ENCODE measurements around the gene TUT1.
"Not testable (repeated sequence)": the region's sequence is repeated elsewhere in the genome, so short reads cannot be mapped to it uniquely, and the experiment has no call there.

TUT1 gene, protein sequence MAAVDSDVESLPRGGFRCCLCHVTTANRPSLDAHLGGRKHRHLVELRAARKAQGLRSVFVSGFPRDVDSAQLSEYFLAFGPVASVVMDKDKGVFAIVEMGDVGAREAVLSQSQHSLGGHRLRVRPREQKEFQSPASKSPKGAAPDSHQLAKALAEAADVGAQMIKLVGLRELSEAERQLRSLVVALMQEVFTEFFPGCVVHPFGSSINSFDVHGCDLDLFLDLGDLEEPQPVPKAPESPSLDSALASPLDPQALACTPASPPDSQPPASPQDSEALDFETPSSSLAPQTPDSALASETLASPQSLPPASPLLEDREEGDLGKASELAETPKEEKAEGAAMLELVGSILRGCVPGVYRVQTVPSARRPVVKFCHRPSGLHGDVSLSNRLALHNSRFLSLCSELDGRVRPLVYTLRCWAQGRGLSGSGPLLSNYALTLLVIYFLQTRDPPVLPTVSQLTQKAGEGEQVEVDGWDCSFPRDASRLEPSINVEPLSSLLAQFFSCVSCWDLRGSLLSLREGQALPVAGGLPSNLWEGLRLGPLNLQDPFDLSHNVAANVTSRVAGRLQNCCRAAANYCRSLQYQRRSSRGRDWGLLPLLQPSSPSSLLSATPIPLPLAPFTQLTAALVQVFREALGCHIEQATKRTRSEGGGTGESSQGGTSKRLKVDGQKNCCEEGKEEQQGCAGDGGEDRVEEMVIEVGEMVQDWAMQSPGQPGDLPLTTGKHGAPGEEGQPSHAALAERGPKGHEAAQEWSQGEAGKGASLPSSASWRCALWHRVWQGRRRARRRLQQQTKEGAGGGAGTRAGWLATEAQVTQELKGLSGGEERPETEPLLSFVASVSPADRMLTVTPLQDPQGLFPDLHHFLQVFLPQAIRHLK

DNA sequence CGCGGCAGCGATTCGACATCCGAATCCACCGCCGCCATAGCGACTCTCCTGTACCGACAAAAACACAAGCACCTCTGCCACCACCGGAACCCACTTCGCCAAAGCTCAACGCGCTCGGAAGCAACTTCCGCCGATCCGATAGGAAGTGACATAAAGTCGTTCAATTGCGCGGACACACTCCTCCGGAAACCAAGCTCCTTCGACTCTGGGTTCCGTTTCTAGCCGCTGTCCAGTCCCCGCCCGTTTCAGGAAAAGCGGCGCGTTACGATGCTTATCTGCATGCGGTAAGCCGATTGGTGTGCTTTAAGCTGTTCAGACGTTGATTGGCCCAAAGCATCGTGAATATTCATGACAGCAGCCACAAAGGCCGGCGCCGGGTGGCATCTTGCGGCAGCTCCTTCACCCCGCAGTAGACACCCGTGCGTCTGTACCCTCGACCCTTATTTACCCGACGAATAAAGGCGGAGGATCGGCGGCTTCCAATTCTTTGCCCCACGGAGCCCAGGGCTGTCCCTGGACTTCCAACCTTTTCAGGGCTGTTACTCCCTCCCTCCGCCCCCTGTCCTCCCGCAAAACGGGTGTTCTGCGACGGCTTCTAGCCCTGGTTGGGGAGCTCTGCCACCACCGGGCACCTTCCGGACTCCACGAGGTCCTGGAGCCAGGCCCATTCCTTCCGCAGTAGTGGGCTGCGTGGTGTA, at the start of gene TUT1:
Gene TUT1, minus strand, starts transcription at position 76 of the 698 bp plus-strand sequence. Its CDS starts 38 bp downstream, at position 38.
- peak; percentile 98 to 99 for DNase-seq

DNA sequence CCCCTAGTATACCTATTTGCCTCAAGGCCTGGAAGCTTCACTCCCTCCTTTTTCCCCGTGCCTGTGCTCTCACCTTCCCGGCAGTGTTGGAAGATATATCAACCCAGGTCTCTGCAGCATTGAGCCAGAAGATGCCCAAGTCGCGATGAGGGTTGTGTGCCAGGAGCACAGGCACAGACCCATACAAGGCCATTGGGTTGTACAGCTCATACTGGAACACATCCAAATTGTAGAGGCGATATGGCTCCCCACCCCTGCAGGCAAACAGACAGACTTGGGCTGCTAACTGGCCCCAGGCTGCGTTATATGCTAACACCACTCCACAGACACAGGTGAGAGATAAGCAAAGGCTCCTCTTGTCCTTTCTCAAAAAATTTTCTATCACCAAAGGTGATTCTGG, 41.2 kb upstream of the TUT1 start:
- DNase-seq, result no peak

DNA sequence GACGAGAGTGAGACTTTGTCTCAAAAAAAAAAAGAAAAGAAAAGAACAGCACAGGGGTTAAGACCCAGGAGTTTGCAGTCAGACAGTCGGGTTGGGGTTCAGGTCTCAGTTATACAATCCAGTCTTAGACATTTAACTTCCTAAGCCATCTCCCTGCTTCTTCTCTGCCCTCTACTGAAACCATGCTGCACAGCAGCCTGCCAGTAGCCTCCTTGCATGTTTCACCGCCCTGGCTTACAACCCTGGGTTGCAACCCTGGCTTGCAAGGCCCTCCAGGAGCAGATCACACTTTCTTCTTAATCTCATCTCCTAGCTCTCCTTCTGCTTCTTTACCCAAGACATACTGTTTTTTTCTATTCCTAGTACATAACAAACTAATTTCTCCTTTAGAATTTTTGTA, 36.4 kb upstream of the TUT1 start:
- DNase-seq, result peak in 1 of 2 donors; percentile 29

DNA sequence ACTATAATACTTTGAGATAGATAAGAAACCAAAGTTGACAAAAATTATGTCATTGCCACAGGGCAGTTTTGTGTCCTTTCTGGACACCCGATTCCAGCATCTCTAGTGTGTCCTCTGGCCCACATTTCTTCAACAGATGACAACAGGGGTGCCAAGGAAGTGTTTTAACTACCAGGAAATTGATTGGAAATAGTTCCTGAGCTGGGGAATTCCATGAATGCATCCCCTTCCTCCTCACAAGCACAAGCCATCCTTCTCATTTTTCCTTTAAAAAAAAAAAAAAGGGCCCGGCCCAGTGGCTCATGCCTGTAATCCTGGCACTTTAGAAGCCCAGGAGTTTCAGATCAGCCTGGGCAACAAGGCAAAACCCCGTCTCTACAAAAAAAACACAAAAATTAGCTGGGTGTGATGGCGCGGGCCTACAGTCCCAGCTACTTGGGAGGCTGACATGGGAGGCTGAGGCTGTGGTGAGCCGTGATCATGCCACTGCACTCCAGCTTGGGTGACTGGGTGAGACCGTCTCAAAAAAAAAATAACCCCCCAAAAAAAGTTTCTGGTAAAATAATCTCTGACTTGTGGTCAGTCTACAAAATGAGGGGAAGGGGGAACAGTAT, 31.3 kb upstream of the TUT1 start:
- DNase-seq, result peak in 1 of 2 donors; percentile 22

DNA sequence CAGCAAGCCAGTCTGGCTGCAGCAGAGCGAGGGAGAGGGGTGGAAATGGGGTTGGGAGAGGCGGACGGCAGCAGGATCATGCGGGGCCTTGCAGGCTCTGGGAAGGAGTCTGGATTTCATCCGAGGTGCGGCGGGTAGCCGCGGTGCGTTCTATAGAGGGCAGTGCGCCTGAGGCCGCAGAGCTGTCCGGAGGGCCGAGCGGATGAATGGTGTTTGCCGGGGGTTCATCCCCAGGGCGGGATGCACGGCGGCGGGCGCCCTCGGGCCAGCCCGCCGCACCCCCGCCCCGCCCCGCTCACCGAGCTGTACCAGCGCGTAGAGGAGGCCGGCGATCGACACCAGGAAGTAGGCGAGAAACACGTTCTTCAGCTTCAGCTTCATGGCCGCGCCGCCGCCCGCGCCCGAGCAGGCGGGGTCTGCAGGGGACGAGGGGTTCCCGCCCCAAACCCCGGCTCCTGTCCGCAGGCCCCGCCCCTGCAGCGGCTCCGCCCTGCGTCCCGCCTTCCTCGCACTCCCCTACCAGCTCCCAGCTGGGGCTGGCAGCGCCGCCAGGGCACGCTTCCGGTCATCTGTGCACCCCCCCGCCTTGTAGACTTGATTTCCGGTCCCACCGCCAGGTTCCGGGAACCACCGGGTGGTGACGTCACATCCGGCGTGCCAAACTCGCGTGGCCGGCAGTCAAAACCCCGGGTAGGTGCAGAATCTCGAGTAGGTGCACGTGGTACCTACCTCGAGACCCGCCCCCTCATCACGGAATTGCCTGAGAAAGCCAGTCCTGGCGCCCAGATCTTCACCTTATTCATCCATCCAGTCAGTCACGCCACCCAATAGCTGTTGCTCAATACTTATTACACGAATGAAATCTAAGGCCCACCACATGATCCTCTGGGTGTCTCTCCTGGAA, 30.5 kb upstream of the TUT1 start, which contains the start of gene B3GAT3:
Gene B3GAT3, minus strand, starts transcription at position 420 of the 904 bp plus-strand sequence. Its CDS starts 39 bp downstream, at position 381.
- DNase-seq, result peak; percentile 98 to 99

DNA sequence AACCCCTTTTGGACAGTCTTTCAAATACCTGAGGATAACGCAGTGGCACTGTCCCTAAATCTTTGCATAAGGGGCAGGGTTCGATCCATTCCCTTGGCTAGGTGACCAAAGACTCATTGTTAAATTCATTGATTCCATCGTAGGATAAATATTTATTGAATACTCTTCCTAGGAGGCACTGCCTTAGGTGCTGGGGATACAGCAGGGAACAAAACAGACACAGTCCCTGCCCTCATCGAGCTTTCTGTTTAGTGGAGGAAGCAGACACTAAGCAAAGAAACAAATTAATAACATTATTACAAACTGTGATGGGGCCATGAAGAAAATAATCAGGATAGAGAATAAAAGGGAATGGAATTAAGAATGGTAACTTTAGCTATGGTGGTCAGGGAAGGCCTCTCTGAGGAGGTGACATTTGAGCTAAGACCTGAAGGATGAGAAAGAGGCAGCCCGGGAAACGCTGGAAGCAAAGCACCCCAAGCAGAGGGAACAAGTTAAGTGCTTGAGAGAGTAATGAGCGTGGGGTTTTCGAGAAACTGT, 29.8 kb upstream of the TUT1 start:
- DNase-seq, result no peak

DNA sequence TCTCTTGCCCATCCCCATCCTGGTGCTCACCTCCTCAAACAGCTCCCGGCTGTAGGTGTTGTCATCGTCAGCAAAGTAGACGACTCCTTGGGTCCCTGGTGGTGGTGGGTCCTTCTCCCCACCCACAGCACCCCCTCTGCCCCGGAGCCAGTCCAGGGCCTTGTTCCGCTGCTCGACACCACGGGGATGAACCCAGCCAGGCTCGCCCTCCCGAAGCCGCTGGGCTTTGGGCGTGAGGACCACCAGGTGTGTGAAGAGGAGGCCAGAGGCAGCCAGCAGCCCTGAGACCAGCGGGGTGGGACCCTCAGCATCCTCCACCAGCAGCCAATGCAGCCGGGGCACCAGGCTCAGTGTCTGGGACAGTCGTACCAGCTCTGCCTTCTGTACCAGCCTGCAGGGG, 25.6 kb upstream of the TUT1 start:
- not testable (repeated sequence) for DNase-seq

DNA sequence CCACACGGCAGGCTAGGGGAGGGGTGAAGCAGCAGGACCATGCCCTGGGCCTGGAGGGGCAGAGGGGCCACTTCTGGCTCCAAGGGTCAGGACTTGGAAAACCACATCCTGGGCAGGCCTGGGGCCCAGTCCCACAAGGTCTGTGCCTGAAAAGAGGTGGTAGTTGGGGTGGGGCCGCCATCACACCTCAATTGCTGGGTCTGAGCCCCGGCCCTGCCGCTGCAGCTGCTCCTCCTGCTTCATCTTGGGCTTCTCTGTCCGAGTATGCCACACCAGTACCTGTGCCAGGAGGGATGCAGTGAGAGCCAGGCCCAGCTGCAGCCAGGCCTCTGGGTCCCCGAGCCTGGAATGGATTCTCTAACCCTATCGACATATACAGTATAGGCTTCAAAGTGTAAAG, 24.2 kb upstream of the TUT1 start:
- DNase-seq, result no peak

DNA sequence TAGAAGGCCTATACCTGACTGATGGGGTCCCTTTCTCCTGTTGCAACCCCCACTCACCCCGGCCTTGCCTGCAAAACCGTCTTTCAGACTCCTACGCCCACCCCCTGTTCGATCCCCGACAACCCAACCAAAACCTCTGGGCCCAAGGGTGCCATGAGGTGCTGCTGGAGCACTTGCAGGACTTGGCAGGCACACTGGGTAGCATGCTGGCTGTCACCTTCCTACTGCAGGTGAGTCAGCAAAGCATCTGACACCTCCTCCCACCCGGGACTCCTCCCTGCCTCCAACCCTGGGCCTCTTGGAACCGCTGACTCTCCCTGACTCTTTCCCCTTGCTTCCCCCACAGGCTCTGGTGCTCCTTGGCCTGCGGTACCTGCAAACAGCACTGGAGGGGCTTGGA, 23.0 kb upstream of the TUT1 start:
- no peak for DNase-seq

DNA sequence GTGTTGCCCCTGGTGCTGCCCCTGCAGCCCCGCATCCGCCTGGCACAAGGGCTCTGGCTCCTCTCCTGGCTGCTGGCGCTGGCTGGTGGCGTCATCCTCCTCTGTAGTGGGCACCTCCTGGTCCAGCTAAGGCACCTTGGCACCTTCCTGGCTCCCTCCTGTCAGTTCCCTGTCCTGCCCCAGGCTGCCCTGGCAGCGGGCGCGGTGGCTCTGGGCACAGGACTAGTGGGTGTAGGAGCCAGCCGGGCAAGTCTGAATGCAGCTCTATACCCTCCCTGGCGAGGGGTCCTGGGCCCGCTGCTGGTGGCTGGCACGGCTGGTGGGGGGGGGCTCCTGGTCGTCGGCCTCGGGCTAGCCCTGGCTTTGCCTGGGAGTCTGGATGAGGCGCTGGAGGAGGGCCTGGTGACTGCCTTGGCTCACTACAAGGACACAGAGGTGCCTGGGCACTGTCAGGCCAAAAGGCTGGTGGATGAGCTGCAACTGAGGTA, 22.0 kb upstream of the TUT1 start:
- DNase-seq, result no peak

DNA sequence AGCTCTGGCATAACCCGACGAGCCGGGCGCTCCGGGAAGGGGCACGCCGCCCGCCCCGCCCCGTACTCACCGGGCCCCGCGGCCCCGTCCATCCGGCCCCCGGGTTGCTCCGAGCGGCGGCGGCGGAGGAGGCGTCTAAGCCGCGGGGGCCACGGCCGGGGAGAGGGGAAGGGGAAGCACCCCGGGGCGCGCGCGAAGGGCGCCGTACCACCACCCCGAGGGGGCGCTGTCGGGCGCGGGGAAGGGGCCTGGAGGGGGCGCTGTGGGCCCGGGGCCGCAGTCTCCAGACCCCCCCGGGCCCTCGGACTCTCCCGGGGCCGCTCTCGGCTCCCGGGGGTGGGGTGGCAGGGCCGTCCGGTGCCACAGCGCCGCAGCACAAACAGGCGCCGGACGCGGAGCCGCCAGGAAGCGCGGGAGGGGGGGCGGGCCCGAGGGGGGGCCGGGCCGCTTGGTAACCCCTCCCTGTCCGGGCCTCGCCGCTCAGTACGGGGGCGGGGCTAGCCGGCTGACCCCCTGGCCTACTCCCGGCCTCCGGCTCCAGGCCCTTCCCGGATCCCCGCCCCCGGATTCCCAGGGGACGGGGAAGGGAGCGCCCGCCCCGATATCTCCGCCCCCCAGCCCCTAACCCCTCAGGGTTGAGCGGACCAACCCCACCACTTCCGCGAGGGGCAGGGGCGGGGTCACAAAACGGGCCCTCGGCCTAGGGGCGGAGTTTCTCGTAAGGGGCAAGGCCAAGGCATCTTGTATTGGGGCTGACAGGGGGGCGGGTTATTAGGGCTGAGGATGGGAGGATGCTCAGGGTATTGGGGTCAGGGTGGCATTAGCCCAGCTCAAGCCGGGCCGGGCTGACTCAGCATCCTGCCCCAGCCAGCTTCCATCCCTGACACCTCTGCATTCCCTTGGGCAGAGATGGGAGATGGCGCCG, 21.3 kb upstream of the TUT1 start, which contains the start of the genes EML3 and ROM1:
Gene EML3, minus strand, starts transcription at position 410 of the 925 bp plus-strand sequence. Its CDS starts 318 bp downstream, at position 92.
Gene ROM1, plus strand, starts transcription at position 892 of the 925 bp plus-strand sequence. Its CDS starts 25 bp downstream, at position 917.
- peak; percentile 93 to 95 for DNase-seq

DNA sequence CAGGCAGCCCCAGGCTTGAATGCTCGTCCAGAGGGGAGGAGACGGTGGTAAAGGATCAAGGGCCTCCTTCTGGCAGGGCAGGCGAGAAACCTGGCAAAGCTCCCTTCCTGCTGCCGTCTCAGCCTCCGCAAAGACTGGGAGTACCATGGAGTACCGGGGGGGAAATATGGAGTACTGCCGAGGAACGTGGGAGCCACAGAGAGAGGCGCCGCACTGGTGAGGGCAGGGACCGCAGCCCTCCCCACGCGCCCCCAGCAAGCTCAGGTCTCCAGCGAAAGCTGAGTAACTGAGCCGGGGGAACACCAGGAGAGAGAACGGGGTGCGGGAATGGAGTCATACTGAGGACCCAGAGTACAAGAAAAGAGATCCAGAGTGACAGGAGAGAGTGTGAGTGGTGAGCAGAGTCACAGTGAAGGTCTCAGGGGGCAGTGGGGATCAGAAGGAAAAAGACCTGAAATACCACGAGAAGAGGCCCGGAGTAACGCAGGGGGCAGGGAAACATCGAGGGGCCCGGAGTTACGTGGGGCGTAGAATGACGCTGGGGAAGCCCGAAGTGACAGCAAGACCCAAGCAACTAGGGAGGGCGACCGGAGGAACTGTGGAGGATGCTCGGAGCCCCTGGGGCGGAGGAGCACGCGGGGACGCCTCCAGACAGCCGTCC, 20.5 kb upstream of the TUT1 start:
- peak in 1 of 2 donors; percentile 61 for DNase-seq

DNA sequence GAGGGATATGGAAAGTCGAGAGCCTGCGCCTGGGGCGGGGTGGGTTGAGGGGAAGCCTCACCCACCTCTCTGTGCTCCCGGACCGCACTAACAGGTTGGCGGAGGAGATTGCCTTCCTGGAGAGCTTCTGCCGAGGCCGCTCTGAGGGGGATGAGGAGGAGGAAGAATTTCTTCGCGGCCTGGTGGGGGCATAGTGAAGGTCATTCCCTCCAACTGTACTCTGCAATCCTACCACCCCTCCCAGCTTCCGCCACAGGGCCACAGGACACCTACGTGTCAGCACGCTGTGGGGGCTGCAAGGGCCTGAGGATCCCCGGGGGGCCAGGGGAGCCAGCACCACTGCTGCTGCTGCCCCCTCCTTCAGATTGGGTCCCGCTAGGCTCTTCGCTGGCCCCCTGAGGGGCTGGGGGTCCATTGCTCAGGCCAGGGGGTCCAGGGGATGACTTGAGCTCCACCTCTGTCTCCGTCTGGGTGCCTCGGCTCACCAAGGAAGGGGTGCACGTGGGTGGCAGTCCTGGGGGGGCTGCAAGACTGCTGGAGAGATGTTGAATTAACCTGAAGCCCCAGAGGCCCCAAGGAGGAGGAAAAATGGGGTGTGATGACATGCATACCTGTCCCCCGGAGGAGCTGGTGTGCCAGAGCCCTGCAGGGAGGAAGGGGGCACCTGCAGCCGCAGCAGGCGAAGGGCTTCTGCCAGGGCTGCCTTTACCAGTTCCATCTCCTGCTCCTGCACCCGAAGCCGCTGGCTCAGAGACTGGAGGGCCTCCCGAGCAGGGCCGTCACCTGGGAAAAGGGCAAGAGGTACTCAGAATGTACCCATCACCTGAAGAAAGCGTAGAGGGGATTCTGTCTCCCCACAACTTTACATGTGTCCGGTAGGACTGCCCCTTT, 19.7 kb upstream of the TUT1 start:
- DNase-seq, result no peak

DNA sequence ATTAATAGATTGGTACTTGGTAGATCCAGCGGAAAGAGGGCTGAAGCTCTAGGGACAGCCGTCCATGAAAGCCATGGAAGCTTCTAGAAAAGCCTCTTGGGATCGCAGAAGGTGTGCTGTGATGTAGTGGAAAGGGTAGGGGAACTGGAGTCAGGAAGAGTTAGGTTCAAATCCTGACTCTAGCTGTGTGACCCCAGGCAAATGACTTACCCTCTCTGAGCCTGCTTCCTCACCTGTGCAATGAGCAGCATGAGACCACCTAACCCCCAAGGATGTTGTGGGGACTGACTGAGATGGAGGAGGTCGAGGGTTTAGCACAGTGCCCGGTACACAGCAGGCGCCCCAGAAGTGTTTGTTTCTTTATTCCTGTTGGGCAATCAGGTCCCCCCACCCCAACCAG, 19.1 kb upstream of the TUT1 start:
- no peak for DNase-seq

DNA sequence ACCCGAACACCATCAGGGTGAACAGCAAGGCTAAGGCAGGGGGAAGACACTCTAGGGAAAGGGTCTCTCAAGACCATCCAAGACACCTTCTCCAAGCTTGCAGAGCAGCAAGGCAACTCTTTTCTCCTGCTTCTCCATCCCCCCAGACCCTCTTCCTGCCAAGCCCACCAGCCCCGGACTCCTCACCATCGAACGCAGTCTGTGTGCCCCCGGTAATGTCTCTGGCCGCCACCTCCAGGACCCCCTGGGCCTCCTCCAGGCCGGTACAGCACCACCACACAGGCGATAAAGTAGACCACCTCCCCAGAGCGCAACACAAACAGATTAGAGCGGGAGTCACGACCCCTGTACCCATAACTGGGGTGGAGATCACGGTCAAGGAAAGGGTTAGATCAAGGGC, 17.5 kb upstream of the TUT1 start:
- no peak for DNase-seq

DNA sequence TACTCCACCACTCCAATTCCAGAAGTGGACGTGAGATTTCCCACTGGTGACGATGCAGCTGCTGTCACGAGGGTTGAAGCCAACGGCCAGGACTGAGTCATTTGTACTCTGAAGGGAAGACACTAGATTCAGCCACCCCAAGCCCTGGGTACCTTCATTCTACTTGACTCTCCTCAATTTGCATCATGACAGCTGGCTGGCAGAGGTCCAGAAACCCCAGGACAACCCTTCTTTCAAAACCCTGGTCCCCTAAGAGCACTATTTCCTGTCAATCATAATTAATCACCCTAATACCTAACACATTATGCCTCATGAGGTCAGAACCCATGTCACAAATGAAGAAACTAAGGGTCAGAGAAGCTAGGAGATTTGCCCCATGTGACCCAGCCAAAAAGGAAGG, 16.4 kb upstream of the TUT1 start:
- DNase-seq, result peak in 1 of 2 donors; percentile 44

DNA sequence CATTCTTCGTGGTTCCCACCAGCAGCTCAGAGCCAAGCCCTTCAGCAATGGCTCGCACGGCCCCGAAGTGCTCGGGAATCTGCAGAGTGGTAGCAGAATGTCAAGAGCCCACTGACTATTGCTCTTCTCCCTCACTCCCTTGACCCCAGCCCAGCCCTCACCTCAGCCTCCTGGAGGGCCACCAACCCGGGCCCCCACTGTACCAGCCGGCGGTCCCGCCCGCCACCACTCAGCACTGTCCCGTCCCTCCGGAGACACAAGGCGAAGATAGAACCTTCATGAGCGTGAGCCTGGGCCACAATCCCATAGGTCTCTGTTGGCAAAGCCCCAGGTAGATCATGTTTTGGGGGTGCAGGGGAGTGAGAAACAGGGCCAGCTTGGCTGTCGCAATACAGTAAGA, 14.6 kb upstream of the TUT1 start:
- DNase-seq, result no peak

DNA sequence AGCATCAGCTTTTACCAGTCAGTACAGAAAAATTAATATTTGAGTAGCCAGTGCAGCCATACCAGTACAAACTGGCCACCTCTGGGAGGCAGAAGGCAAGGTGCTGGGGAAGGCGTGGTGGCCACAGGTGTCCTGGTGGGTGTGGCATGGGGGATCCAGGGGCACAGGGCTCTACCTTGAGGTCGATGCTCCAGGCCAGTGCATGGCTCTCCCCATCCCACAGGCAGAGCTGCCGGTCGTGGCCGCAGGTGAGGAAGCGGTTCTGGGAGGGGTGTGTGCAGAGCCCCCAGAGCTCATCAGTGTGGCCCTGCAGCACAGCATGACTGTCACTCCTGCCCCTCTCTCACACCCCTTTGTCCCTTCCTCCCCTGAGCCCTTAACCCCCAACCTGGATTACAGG, 14.1 kb upstream of the TUT1 start:
- no peak for DNase-seq

Measured in CD4-positive, alpha-beta T cell treated with Interferon alpha-2 for 1 hour (primary cell).